Prostate gland (tissue), 2 donors: ENCODE measurements around the gene EIF1.

Experiments
- CTCF ChIP-seq, 4 experiments: fragments of 200-600 bp in 2 of 4; fragments of 450-650 bp in 2 of 4; sonication (generic) in 2 of 4; IDR thresholded peaks; 1 replicate in 3 of 4; 2 replicates in 1 of 4; pipeline ENCODE4 v1.5.1; 2016 to 2019; ENCODE audit warnings: antibody characterized with exemption in 4 of 4, mild to moderate bottlenecking in 2 of 4, moderate library complexity in 2 of 4
- POLR2A ChIP-seq: fragments of 450-650 bp; IDR thresholded peaks from one replicate; pipeline ENCODE4 v1.6.1; 2016; ENCODE audit warnings: antibody characterized with exemption, mild to moderate bottlenecking

- TF ChIP-seq CTCF (IDR thresholded peaks at IDR 0.05) (no peak), POLR2A (no peak)
Measured at GRCh38 chr17:41717408-41718286, 29.0 kb downstream of the EIF1 start.
